AG09319 (cell line): ENCODE data around the gene FOXP1.

Experiments
- DNase-seq: peaks from one replicate; pipeline ENCODE4 v3.0.0-alpha.2; 2010; ENCODE audit warnings: low read depth; ENCODE audit errors: extremely low read depth
- CTCF ChIP-seq: IDR thresholded peaks from 2 replicates; pipeline ENCODE4 v1.5.1; 2011; ENCODE audit warnings: low read depth, mild to moderate bottlenecking, inconsistent platforms, low read length, moderate library complexity

Gene FOXP1

DNA sequence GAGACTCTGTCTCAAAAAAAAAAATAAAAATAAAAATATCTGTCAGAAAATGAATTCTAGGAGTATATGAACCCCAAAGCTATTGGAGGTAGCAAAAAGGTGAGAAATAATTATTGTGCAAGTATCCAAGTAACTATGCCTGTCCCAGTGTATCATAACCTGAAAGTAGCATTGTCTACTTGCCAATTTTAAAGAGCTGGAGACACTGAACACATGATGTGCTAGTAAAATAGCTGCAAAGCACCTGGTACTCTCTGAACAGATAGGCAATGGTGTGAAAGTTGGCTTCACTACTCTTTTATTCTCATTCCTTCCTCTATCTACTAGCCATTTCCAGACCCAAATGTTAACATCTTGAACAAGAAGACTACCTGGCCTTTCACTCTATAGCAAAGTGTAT is 208.9 kb downstream of the FOXP1 start:
- no peak for TF ChIP-seq CTCF
- no peak for DNase-seq

GRCh38 chr3:71372911-71373637 is 210.5 kb downstream of the FOXP1 start:
- TF ChIP-seq CTCF = no peak
- DNase-seq = no peak

DNA sequence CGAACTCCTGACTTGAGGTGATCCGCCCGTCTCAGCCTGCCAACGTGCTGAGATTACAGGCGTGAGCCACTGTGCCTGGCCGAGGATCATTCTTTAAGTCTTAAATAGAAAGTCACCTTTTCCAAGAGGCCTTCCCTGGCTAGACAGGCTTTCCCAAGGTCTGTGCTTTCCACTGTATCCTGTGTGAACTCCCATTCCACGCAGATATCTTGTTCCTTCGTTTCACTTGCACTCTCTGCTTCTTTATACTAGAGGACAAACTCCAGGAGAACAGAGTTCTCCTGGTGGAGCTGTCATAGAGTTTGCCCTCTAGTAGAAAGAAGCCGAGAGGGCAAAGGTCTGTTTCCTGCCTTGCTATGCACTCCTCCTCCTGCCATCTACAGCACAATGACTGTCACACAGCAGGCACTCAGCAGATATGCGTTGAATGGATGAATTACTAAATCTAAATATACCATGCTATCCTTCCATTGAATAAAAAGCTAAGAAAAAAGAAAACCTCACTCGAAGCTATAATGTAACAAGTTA is 211.2 kb downstream of the FOXP1 start:
- TF ChIP-seq CTCF = no peak
- DNase-seq = no peak

DNA sequence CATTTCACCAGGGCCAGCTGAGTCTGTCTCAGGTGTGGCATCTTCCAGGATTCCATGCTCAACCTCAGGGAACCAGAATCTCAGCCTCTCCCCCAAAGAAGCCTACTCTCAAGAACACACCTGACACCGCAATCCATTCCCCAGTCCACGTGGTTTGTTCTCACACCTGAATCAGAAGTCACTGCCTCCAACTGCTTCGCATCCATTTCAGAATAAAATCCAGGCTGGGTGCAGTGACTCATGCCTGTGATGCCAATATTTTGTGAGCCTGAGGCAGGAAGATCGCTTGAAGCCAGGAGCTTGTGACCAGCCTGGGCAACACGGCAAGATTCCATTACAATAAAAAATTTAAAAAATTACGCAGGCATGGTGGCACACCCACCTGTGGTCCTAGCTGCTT is 212.2 kb downstream of the FOXP1 start:
- DNase-seq = no peak

DNA sequence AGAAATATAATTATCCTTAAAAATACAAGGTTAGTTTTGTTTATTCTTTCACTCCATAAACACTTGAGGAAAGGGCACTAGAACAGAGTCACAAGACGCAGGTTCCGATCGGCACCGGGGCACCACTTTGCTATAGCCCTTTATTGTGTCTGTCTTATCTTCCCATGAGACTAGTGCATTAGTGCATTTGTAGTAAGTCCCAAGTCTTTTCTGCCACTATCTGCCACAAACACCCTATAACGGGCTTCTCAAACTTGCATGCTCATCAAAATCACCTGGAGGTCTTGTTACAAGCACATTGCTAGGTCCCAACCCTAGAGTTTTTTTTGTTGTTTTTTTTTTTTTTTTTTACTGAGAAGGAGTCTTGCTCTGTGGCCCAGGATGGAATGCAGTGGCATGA is 213.1 kb downstream of the FOXP1 start:
- TF ChIP-seq CTCF = no peak
- DNase-seq = no peak

More for the DNA sequence above, 212.2 kb downstream of the FOXP1 start:
- no peak for TF ChIP-seq CTCF

DNA sequence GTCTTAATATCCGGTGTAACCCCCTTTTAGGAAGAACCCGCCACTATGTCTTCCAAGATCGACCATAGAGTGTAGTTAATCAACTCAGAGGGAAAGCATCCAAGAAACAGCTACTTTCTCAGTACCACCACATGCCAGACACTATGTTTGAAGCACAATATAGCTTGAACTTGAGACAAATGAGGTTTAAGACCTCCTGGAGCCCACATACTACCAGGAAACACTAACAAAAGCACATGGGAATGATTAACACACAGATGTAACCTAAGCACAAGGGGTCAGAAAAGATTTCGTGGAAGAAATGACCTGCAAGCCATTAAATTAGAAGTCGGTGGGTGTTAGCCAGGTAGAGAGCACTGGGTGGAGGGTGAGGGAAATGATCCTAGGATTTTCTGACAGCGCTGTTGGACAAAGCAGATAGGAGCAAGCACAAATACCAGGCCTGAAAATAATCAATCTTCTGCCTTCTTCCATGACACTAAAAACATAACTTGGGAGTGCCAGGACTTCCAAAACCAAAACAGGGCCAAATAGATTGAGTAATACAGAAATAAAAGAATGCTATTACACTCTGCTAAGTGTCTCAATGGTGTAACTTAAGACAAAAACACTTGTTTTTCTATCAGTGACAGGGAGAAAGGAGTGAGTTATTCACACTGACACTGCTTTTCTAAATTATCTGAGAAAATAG is 213.7 kb downstream of the FOXP1 start:
- DNase-seq = peak; percentile 39
- TF ChIP-seq CTCF = no peak

DNA sequence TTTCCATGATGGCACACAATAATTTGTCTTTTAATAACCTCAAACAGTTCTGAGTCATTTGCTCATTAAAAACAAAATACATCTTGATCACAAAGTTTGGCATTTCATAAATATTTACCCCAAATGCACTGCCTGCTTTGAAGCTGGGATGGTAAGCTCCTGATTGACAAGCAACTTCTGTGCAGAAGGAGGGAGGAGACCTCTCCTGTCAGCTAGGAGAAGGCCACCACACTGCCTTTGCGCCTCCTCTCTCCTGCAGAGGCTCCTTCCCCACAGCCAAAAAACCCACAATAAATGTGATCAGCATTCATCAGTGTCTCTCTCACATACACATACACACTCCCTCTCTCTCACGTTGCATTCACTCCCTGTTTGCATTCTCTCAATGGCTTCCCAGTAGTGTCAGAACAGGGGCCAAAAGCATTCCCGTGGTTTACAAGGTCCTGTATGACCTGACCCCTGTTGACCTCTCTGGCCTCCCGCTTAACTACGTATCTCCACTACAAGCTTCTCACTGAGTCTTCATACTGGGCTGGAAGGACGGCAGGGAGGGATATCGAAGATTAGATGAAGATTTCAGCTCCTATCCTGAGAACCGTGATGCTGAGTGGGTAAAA is 216.4 kb downstream of the FOXP1 start:
- TF ChIP-seq CTCF = no peak
- DNase-seq = no peak
